Stomach (tissue), 4 donors: ENCODE results near the gene COL4A2.

Experiments used
- CTCF ChIP-seq, 7 experiments: fragments of 450-650 bp in 4 of 7; fragments of 200-600 bp in 3 of 7; sonication (generic) in 3 of 7; IDR thresholded peaks; one replicate each; pipeline ENCODE4 v1.5.1; 2016 to 2019; ENCODE audit warnings: antibody characterized with exemption in 7 of 7, control low read depth in 2 of 7, mild to moderate bottlenecking in 1 of 7
- EP300 ChIP-seq: sonication (generic); formaldehyde crosslinking; IDR thresholded peaks from one replicate; pipeline ENCODE4 v1.6.1; 2017; ENCODE audit warnings: antibody characterized with exemption
- POLR2A ChIP-seq, 4 donors: fragments of 450-650 bp; IDR thresholded peaks; one replicate each; pipeline ENCODE4 v1.6.1; 2016; ENCODE audit warnings: antibody characterized with exemption in 4 of 4, control low read depth in 2 of 4, mild to moderate bottlenecking in 1 of 4, moderate library complexity in 1 of 4
- POLR2AphosphoS5 ChIP-seq, 3 donors: sonication (generic); formaldehyde crosslinking; IDR thresholded peaks; one replicate each; pipeline ENCODE4 v1.6.1; 2016; ENCODE audit warnings: antibody characterized with exemption in 3 of 3

GRCh38 chr13:110403315-110403714 lies 96.2 kb downstream of the COL4A2 start:
- TF ChIP-seq CTCF (IDR thresholded peaks at IDR 0.05) (no peak), POLR2AphosphoS5 (IDR thresholded peaks at IDR 0.05) (no peak), EP300 (no peak), POLR2A (IDR thresholded peaks at IDR 0.05) (no peak)
